Stimulated activated naive CD8-positive, alpha-beta T cell treated with anti-CD3 and anti-CD28 coated beads, Interleukin-15, Interleukin-2, amounts not matched to agents 100 ng/mL and 50 ng/mL, for 24 hours (primary cell): Measurements from ENCODE around the gene TSHR.
"Not testable (repeated sequence)": the region's sequence is repeated elsewhere in the genome, so short reads cannot be mapped to it uniquely, and the experiment has no call there.

Experiments
- H3K27ac Mint-ChIP-seq: one replicate; pipeline ENCODE4 v1.8.0; 2021; ENCODE audit warnings: mild to moderate bottlenecking, mixed read lengths
- H3K27me3 Mint-ChIP-seq: one replicate; pipeline ENCODE4 v1.8.0; 2021; ENCODE audit warnings: mixed read lengths
- H3K36me3 Mint-ChIP-seq: one replicate; pipeline ENCODE4 v1.8.0; 2021; ENCODE audit warnings: low read depth, mixed read lengths
- H3K4me1 Mint-ChIP-seq: one replicate; pipeline ENCODE4 v1.8.0; 2021; ENCODE audit warnings: low read depth, mixed read lengths
- H3K4me3 Mint-ChIP-seq: one replicate; pipeline ENCODE4 v1.8.0; 2021; ENCODE audit warnings: mild to moderate bottlenecking, mixed read lengths
- H3K9me3 Mint-ChIP-seq: one replicate; pipeline ENCODE4 v1.8.0; 2021; ENCODE audit warnings: mixed read lengths

Gene TSHR

GRCh38 chr14:80941241-80942185, 13.9 kb upstream of the TSHR start, which contains the start of gene CEP128:
CEP128 (minus strand) TSS chr14:80941738.
- Mint-ChIP-seq H3K4me3 (peak within 1 kb of the TSS; percentile 92), H3K27ac (peak within 1 kb of the TSS; percentile 99), H3K9me3 (peaks cover 3% of the 10 kb centered on the region), H3K4me1 (peaks cover 44% of the 10 kb centered on the region), H3K27me3 (no peaks in the 10 kb centered on the region), H3K36me3 (peaks cover 3% of the 10 kb centered on the region)

- peaks cover 51% of the 10 kb centered on the region for H3K4me1 Mint-ChIP-seq
- H3K4me3 Mint-ChIP-seq = peak overlapping the region; percentile 92
- H3K27me3 Mint-ChIP-seq = no peaks in the 10 kb centered on the region
Measured at GRCh38 chr14:80942191-80942600, 13.2 kb upstream of the TSHR start.

GRCh38 chr14:80944861-80945617, 10.4 kb upstream of the TSHR start:
- Mint-ChIP-seq H3K27ac (no peak overlapping the region), H3K4me1 (peaks cover 54% of the 10 kb centered on the region), H3K9me3 (peaks cover 3% of the 10 kb centered on the region), H3K4me3 (no peak overlapping the region), H3K36me3 (peaks cover 3% of the 10 kb centered on the region), H3K27me3 (peaks cover 7% of the 10 kb centered on the region)

More at GRCh38 chr14:80942191-80942600, 13.2 kb upstream of the TSHR start:
- peak overlapping the region; percentile 99 for H3K27ac Mint-ChIP-seq
- peaks cover 3% of the 10 kb centered on the region for H3K9me3 Mint-ChIP-seq
- H3K36me3 Mint-ChIP-seq = peaks cover 3% of the 10 kb centered on the region

- peaks cover 3% of the 10 kb centered on the region for H3K36me3 Mint-ChIP-seq
- peak overlapping the region; percentile 73 for H3K27ac Mint-ChIP-seq
- H3K4me1 Mint-ChIP-seq = peaks cover 46% of the 10 kb centered on the region
- no peak overlapping the region for H3K4me3 Mint-ChIP-seq
- peaks cover 3% of the 10 kb centered on the region for H3K9me3 Mint-ChIP-seq
- H3K27me3 Mint-ChIP-seq = peaks cover 8% of the 10 kb centered on the region
Measured at GRCh38 chr14:80946187-80946586, 9.2 kb upstream of the TSHR start.

GRCh38 chr14:80946797-80947196, 8.6 kb upstream of the TSHR start:
- peak overlapping the region; percentile 73 for H3K27ac Mint-ChIP-seq

GRCh38 chr14:80948291-80948690, 7.1 kb upstream of the TSHR start:
- Mint-ChIP-seq H3K9me3 (peaks cover 3% of the 10 kb centered on the region), H3K36me3 (peaks cover 3% of the 10 kb centered on the region), H3K27me3 (peaks cover 8% of the 10 kb centered on the region), H3K4me1 (peaks cover 29% of the 10 kb centered on the region), H3K27ac (no peak overlapping the region), H3K4me3 (no peak overlapping the region)

More at GRCh38 chr14:80946797-80947196, 8.6 kb upstream of the TSHR start:
- peaks cover 3% of the 10 kb centered on the region for H3K36me3 Mint-ChIP-seq
- peaks cover 3% of the 10 kb centered on the region for H3K9me3 Mint-ChIP-seq
- peaks cover 8% of the 10 kb centered on the region for H3K27me3 Mint-ChIP-seq
- no peak overlapping the region for H3K4me3 Mint-ChIP-seq
- H3K4me1 Mint-ChIP-seq = peaks cover 44% of the 10 kb centered on the region

GRCh38 chr14:80951491-80951890, 3.9 kb upstream of the TSHR start:
- Mint-ChIP-seq H3K27ac (no peak overlapping the region), H3K9me3 (peaks cover under 1% of the 10 kb centered on the region), H3K4me1 (peaks cover 32% of the 10 kb centered on the region), H3K36me3 (peaks cover under 1% of the 10 kb centered on the region), H3K27me3 (peaks cover 14% of the 10 kb centered on the region), H3K4me3 (no peak overlapping the region)

DNA sequence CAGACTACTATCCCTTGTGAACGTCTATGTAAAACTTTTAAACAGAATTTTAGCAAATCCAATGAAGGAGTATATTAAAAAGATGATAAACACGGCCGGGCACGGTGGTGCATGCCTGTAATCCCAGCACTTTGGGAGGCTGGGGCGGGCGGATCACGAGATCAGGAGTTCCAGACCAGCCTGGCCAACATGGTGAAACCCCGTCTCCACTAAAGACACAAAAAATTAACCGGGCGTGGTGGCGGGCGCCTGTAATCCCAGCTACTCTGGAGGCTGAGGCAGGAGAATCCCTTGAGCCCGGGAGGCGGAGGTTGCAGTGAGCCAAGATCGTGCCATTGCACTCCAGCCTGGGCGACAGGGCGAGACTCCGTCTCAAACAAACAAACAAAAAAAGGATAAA, 2.2 kb upstream of the TSHR start:
- H3K4me1 Mint-ChIP-seq = peaks cover 28% of the 10 kb centered on the region
- not testable (repeated sequence) for H3K27ac Mint-ChIP-seq, H3K4me3 Mint-ChIP-seq, H3K9me3 Mint-ChIP-seq, H3K36me3 Mint-ChIP-seq
- peaks cover 16% of the 10 kb centered on the region for H3K27me3 Mint-ChIP-seq

GRCh38 chr14:80954687-80955299, 628 bp upstream of the TSHR start:
- H3K27ac Mint-ChIP-seq = peak overlapping the region; percentile 72
- peaks cover 44% of the 10 kb centered on the region for H3K4me1 Mint-ChIP-seq
- H3K27me3 Mint-ChIP-seq = peaks cover 14% of the 10 kb centered on the region
- no peaks in the 10 kb centered on the region for H3K9me3 Mint-ChIP-seq
- peak overlapping the region; percentile 79 for H3K4me3 Mint-ChIP-seq
- H3K36me3 Mint-ChIP-seq = no peaks in the 10 kb centered on the region

DNA sequence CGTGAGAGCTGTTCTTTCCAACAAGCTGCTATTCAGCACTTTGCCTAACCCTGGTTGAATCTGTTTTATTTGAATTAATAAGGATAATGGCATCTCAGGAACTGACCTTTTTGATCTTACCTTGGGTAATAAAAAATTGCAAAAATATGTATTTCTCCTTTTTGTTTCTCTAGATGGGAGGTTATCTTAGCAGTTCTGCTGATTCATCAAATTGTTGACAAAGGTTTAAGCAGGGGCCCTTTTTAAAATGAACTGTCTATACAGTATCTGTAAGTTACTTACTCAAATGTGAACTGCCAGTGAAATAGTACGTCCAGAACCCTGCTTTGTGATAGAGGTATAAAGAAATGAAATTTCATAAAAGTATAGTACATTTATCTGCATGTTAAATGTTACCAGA, 681 bp downstream of the TSHR start:
- Mint-ChIP-seq H3K36me3 (no peaks in the 10 kb centered on the region), H3K4me1 (peaks cover 52% of the 10 kb centered on the region), H3K27me3 (peaks cover 10% of the 10 kb centered on the region), H3K27ac (no peak overlapping the region), H3K9me3 (no peaks in the 10 kb centered on the region), H3K4me3 (peak overlapping the region; percentile 79)

- no peak overlapping the region for H3K4me3 Mint-ChIP-seq
Measured at GRCh38 chr14:80956922-80957321, 1.5 kb downstream of the TSHR start.

GRCh38 chr14:80957613-80958012, 2.2 kb downstream of the TSHR start:
- H3K4me1 Mint-ChIP-seq = peaks cover 52% of the 10 kb centered on the region
- H3K36me3 Mint-ChIP-seq = no peaks in the 10 kb centered on the region
- no peak overlapping the region for H3K27ac Mint-ChIP-seq
- H3K4me3 Mint-ChIP-seq = no peak overlapping the region
- peaks cover 10% of the 10 kb centered on the region for H3K27me3 Mint-ChIP-seq
- H3K9me3 Mint-ChIP-seq = no peaks in the 10 kb centered on the region

More at GRCh38 chr14:80956922-80957321, 1.5 kb downstream of the TSHR start:
- H3K9me3 Mint-ChIP-seq = no peaks in the 10 kb centered on the region
- peaks cover 52% of the 10 kb centered on the region for H3K4me1 Mint-ChIP-seq
- peaks cover 10% of the 10 kb centered on the region for H3K27me3 Mint-ChIP-seq
- no peak overlapping the region for H3K27ac Mint-ChIP-seq
- H3K36me3 Mint-ChIP-seq = no peaks in the 10 kb centered on the region

DNA sequence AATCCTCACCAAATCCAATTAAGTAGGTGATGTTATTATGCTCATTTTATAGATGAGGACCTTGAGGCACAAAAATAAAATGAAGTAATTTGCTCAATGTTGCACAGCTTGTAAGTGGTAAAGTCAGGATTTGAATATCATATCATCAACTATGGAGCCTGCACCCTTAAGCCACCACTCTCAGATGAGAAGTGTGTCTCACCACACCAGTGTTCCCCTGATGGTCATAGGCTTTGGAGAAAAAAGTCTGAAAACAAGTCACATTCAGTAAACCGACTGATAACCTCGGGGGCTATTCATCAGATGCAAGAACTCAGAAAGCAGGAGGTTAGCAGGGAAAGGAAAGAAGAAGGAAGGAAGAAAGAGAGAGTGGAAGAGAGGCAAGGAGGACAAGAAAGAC, 2.8 kb downstream of the TSHR start:
- Mint-ChIP-seq H3K4me1 (peaks cover 52% of the 10 kb centered on the region), H3K27ac (peak overlapping the region; percentile 55), H3K9me3 (no peaks in the 10 kb centered on the region), H3K27me3 (peaks cover 10% of the 10 kb centered on the region), H3K36me3 (no peaks in the 10 kb centered on the region), H3K4me3 (no peak overlapping the region)

DNA sequence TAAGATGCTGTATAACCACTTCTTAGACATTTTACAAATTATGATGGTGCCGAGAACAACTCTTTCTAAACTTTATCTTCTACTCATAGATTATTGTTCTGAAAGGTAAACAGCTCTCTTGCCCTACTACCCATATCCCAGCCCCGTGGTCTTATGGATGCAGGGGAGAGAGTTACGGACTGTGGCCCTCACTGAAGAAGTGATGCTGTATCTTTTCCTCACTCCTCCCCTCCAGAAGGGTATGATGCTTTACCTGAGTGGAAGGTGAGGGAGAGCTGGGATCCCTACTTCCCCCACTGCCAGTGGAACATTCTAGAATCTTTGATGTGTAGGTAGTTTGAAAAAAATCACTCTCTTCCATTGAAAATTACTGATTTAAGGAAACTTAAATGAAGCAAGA, 3.5 kb downstream of the TSHR start:
- no peaks in the 10 kb centered on the region for H3K9me3 Mint-ChIP-seq
- H3K36me3 Mint-ChIP-seq = no peaks in the 10 kb centered on the region
- H3K27ac Mint-ChIP-seq = no peak overlapping the region
- H3K27me3 Mint-ChIP-seq = peaks cover 10% of the 10 kb centered on the region
- peaks cover 52% of the 10 kb centered on the region for H3K4me1 Mint-ChIP-seq
- no peak overlapping the region for H3K4me3 Mint-ChIP-seq
